Thyroid gland (tissue), 4 donors: ENCODE measurements around the gene MYOM3.

Source experiments
- CTCF ChIP-seq, 6 experiments: fragments of 200-600 bp in 3 of 6; fragments of 450-650 bp in 3 of 6; sonication (generic) in 3 of 6; IDR thresholded peaks; one replicate each; pipeline ENCODE4 v1.5.1; 2016 to 2019; ENCODE audit warnings: antibody characterized with exemption in 6 of 6, mild to moderate bottlenecking in 2 of 6, inconsistent platforms in 1 of 6, moderate library complexity in 1 of 6
- POLR2A ChIP-seq, 2 donors: fragments of 450-650 bp; IDR thresholded peaks; one replicate each; pipeline ENCODE4 v1.6.1; 2017; ENCODE audit warnings: antibody characterized with exemption in 2 of 2, mild to moderate bottlenecking in 2 of 2, moderate library complexity in 1 of 2

GRCh38 chr1:24093732-24094131, 18.2 kb downstream of the MYOM3 start:
- TF ChIP-seq CTCF (IDR thresholded peaks at IDR 0.05), result no peak
- TF ChIP-seq POLR2A (IDR thresholded peaks at IDR 0.05), result no peak
